GM12872 (cell line): Measurements from ENCODE around the gene ZNF227.

Source experiments
- CTCF ChIP-seq: IDR thresholded peaks from 3 replicates; pipeline ENCODE4 v1.5.1; 2011; ENCODE audit warnings: low read depth, mild to moderate bottlenecking, low read length, moderate library complexity; ENCODE audit not compliant: insufficient read depth

ZNF227 gene

GRCh38 chr19:44212250-44212865 lies at the start of gene ZNF227:
TSS of gene ZNF227 (plus strand) at chr19:44212532. CDS start at chr19:44217793, 5,261 bp downstream.
- TF ChIP-seq CTCF: no peak

- no peak for TF ChIP-seq CTCF
Measured at GRCh38 chr19:44163789-44164188, 48.5 kb upstream of the ZNF227 start.

GRCh38 chr19:44164327-44164672 lies 48.0 kb upstream of the ZNF227 start:
- TF ChIP-seq CTCF: no peak

- TF ChIP-seq CTCF: no peak
Measured at GRCh38 chr19:44164673-44165512, 47.4 kb upstream of the ZNF227 start, which contains the start of gene ZNF226. TSS of gene ZNF226 (plus strand) at chr19:44165100. CDS start at chr19:44170081, 4,981 bp downstream.

- TF ChIP-seq CTCF: no peak
Measured at GRCh38 chr19:44176590-44176989, 35.7 kb upstream of the ZNF227 start.

- no peak for TF ChIP-seq CTCF
Measured at GRCh38 chr19:44180968-44181367, 31.4 kb upstream of the ZNF227 start.

GRCh38 chr19:44182145-44182544 lies 30.2 kb upstream of the ZNF227 start:
- no peak for TF ChIP-seq CTCF
